KG1 (cell line): ENCODE measurements around the gene METTL25B.

ENCODE experiments used
- DNase-seq: peaks from one replicate; lab custom pipeline; 2025; lab: John Stamatoyannopoulos, UW

Gene METTL25B

GRCh38 chr1:156726549-156727226 lies 1.6 kb upstream of the METTL25B start:
- no peak for DNase-seq

GRCh38 chr1:156727492-156727891 lies 777 bp upstream of the METTL25B start:
- no peak for DNase-seq

GRCh38 chr1:156728599-156729462 lies 562 bp downstream of the METTL25B start, which contains the start of gene ISG20L2:
Gene ISG20L2, minus strand, starts transcription at chr1:156728766. Its CDS starts 1,114 bp downstream, at chr1:156727652.
- DNase-seq, result peak; percentile 91

- no peak for DNase-seq
These were observed 5.8 kb downstream of the METTL25B start for GRCh38 chr1:156733989-156734584.

DNA sequence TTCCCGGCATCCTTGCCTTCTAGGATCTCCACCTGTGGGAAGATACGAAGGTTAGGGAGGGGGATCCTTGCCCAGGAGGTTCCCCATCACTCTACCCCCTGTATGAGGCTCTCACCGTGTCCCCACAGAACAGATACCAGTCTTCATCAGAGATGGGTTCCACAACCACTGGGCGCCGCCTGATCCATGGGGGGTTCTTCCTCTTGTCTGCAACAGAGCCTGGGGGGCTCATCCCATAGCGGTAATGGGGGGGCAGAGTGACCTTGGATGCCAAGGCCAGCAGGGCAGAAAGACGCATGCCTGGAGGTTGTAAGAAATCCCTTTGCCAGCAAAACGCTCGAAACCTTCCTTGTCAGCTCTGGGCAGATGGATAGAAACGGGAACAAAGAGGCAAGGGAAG lies 10.1 kb downstream of the METTL25B start:
- DNase-seq, result no peak

DNA sequence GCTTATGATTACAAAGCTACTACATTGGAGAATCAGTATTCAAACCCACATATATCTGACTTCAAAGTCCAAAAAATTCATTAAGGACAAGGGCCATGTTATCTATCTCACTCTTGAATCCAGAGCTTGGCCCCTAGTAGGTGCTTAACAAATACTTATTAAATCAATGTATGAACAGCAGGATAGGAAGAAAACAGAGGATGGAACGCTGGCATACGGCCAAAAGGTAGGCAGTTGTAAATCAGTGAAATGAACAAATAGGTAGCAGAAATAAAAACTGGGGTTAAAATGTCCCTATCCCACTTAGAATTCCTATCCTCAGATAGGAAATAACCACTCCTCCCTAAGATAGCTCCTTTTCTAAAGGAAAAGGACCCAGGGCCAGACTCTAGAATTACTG lies 10.6 kb downstream of the METTL25B start:
- no peak for DNase-seq

GRCh38 chr1:156740237-156740740 lies 12.0 kb downstream of the METTL25B start:
- DNase-seq, result no peak

DNA sequence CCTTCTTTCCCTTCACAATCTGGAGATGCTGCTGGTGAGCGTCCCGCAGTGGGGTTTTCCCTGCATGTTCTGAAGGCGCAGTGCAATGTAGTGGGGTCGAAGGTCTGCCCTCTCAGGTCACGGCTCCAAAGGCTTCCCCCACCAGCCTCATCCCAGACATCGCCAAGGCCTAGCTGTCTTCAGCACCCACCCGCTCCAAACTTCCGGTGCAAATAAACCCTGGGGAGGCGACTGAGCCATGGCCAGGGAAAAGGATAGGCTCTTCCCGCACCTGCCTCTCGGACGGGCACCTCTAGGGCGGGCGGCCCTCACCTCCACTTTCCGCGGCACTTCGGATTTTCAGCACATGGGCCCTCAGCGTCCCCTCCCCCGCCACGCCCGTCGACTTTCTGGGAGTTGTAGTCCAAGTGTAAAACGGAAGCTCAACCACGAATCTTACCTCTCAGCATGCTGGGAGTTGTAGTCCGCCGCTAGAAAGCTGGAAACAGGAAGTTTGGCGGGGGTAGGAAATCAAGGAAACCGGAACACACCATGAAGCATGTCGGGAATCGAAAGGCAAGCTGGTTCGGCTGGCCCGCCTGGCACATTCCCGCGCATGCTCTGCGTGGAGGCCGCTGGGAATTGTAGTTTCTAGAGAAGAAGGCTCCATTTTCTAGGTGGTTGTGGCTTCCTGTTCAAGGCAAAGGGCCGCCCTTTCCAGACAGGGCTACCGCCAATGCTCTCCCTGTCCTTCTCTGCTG lies 12.6 kb downstream of the METTL25B start, which contains the start of gene MRPL24:
Gene MRPL24, minus strand, starts transcription at position 348 of the 740 bp plus-strand sequence. CDS start 2,384 bp downstream, outside the sequence.
- peak; percentile 95 for DNase-seq

DNA sequence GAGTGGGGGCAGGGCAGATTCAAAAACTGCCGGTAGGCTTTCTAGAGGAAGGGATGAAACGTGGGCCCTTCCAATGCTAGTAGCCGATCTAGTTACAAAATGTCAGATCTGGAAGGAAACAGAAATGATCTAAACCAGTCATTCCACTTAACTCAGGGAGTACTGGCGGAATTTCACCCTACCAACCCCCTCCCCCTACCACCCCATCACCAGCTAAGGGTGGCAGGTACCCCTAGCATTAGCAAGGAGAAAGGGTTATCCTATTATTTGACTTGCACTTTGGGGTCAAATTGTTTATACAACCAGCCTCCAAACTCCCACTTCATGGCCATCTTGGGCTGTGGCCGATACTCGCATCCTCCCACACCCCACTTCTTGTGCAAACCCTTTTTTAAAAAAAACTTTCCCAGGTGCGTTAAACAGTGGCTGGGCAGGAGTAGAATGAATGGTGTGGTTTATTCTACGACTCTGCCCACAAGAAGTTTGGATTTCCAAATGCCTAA lies 13.3 kb downstream of the METTL25B start:
- no peak for DNase-seq

DNA sequence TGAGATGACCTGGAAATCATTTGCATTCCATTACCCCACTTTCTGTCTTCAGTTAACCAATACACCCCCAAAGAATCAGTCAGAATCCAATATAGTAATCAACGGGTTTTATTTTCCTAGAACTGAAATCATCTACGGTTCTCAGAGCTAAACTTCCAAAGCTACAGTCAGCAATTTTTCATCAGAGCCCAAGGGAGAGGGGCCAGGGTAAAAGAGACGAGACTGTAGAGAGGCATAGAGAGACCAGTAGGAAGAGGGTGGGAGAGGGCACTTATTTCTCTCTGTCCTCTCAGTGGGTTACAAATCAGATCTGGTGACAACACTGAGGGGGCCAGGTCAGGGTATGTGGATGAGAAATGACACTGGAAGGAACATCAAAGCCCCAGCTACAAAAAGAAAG lies 13.7 kb downstream of the METTL25B start:
- DNase-seq, result no peak

DNA sequence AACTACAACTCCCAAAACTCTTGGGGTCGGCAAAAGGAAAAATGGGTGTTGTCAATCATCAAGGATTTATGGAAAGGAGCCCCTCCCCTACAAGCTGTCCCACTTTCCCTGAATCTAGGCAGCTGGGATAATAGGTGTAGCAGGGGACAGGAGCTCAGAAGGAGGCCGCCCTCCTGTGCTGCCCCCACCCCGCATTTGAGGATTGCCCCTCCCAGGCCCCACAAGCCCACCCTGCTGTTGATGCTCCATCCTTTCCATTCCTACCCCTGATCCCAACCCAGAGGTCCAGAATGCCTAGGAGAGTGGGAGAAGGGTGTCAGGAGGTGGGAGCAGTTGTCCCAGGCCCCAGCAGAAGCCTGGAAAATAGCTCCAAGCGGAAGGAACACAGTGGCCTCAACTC lies 14.5 kb downstream of the METTL25B start:
- DNase-seq, result no peak

DNA sequence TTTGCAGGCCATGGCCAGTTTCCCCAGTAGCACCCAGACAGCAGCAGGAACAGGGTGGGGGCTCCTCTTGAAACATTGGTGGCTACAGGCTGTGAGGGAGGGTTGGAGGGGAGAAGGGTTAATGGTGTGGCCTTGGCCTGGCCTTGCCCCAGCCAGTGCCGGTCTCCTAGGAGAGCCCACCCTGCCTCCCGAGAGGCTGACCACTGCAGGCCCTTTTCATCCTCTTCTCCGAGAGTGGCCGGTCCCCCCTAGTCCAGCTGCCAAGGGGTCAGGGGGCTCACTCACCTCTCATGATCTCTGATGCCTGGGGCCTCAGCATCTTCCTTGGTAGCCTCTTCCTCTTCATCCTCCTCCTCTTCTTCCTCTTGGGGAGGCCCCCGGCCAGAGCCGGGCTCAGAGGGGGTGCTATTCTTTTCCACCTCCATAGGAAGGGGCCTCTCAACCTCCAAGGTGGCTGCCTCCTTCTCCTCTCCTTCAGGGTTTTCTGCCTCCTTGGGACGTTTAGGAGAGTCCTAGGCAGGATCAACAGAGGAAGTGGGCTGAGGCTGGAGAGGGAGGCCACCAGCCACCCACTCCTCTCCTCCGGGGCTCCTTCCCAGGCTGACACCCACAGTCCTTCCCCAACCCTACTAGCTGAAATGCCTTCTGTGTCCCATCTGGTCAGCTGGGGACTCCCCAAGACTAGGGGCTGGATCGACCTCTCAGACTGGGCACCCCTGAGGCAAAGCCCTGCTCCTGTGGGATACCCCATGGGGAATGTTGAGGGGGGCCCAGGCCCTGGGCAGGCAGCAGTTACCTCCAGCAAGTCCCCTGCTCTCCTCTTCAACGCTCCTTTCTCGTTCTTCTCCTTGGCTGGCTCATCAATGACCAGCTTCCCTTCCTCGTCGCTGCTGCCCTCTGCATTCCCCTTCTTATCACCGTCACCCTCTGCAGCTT lies 15.4 kb downstream of the METTL25B start:
- no peak for DNase-seq

- DNase-seq, result no peak
These were observed 16.1 kb downstream of the METTL25B start for GRCh38 chr1:156744344-156744743.

- DNase-seq, result no peak
These were observed 16.6 kb downstream of the METTL25B start for GRCh38 chr1:156744786-156745419.

DNA sequence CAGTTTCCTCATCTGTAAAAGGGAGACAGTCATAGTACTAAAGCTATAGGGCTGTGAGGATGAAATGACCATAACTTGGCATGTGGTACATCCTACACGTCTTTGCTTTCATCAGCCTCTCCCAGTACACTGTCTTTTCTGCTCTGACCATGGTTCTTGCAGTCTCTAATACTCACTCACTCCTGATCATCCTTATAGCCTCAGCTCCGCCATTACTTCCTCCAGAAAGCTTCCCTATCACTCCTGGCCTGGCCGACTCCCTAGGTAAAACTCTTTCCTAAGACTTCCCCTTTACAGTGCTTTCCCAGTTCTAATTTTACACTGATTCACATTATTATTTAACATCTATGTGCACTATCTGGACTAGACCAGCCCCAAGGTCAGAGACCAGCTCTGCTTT lies 17.6 kb downstream of the METTL25B start:
- no peak for DNase-seq

DNA sequence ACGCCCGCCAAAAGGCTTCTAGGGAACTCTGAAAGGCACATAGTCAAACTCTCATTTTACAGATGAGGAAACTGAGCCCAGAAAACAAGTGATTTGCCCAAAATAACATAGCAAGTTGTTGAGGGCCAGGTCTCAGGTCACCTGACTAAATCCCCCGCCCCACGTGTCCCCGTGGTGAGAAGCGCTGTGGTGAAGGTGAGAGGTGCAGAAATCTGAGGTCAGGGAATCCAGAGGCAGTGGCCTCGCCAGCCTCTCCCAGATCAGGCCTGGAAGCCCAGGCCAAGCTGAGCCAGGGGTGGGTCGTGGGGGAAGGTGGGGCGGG lies 18.1 kb downstream of the METTL25B start:
- DNase-seq, result no peak

- no peak for DNase-seq
These were observed 18.7 kb downstream of the METTL25B start for GRCh38 chr1:156746728-156747631.

DNA sequence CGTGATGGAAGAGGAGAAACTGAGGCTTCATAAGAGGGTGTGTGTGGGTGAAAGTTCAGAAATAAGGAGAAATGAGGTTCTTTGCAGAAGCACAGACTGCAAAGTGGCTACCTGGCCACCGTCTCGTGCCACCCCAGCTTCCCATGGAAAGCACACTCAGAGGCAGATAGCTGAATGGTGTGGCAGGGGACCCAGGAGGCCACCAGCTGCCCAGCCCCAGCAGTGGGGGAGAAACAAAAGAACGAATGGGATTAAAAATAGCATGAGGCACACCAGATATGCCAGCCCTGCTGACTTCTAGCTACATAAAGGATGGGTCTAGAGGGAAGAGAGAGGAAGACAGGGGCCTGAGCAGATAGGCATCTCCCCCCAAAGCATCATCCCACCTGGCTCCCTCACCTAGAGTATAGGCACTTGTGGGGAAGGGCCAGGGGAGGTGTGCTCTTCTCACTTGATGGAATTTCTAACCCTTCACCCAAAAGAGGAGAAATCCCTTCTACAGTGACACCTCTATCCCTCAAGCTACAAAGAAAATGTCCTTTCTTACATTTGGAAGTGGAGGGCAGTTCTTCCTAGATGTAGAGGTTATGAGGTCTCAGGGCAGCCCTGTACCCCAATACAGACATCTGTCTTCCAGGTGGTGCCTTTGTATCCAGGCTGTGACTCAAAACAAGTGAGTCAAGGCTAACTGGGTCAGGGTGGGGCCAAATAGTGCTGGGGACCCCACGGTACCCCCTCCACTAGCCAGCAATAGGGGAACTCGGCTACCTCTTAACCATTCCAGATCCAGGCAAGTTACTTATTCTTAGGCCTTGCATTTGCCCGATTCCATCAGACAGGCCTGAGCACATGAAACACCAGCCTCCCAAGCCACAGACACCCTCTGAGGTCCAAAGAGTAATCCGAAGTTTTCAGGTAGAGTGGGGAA lies 19.7 kb downstream of the METTL25B start:
- DNase-seq, result no peak
